K562 (cell line): ENCODE data around the gene PRKAR2B. TPM values are rescaled to one million over a fixed set of nuclear protein-coding genes. Genes with fewer than 3 reads are reported as not detected.

Experiments
- BHLHE40 ChIP-seq: IDR thresholded peaks from 2 replicates; pipeline ENCODE4 v1.6.1; 2011; ENCODE audit warnings: low read length, improper control_type of control experiment
- DPF2 ChIP-seq: fragments of 450-650 bp; IDR thresholded peaks from 2 replicates; pipeline ENCODE4 v1.6.1; 2016
- E4F1 ChIP-seq: fragments of 250-450 bp; sonication (Bioruptor Pico); IDR thresholded peaks from 2 replicates; pipeline ENCODE4 v1.5.0; 2021; ENCODE audit warnings: mild to moderate bottlenecking, borderline replicate concordance
- ETV6 ChIP-seq, 3 experiments: fragments of 150-350 bp in 1 of 3; sonication (generic) in 1 of 3; formaldehyde crosslinking in 1 of 3; IDR thresholded peaks; 2 replicates each; pipeline versions ENCODE4 v1.6.1 to v1.8.0; 2014 to 2022; ENCODE audit warnings: borderline replicate concordance in 2 of 3, low read depth in 2 of 3, antibody characterized with exemption in 1 of 3, low read length in 1 of 3, mild to moderate bottlenecking in 1 of 3, missing genetic modification reagents in 1 of 3
- MEF2D ChIP-seq: conservative IDR thresholded peaks from 2 replicates; pipeline ENCODE4 v1.6.1; 2016; ENCODE audit warnings: low read depth, missing genetic modification characterization, missing compliant biosample characterization
- NR4A1 ChIP-seq, 2 experiments: fragments of 250-450 bp in 1 of 2; fragments of 450-650 bp in 1 of 2; sonication (Bioruptor Pico) in 1 of 2; IDR thresholded peaks; 2 replicates each; pipeline versions ENCODE4 v1.4.0 to v1.6.1; 2016 to 2020; ENCODE audit warnings: mild to moderate bottlenecking in 2 of 2, missing compliant biosample characterization in 1 of 2, missing genetic modification characterization in 1 of 2, moderate library complexity in 1 of 2
- PHF21A ChIP-seq: fragments of 450-650 bp; IDR thresholded peaks from 2 replicates; pipeline ENCODE4 v1.6.1; 2017; ENCODE audit warnings: low read depth, borderline replicate concordance
- ZBTB33 ChIP-seq: sonication (generic); formaldehyde crosslinking; IDR thresholded peaks from 2 replicates; pipeline ENCODE4 v1.8.1; 2023; ENCODE audit warnings: mild to moderate bottlenecking, missing genetic modification reagents
- ZNF197 ChIP-seq: fragments of 200-800 bp; sonication (Bioruptor generic); IDR thresholded peaks from 2 replicates; pipeline ENCODE4 v1.6.1; 2016; ENCODE audit warnings: low read depth, missing genetic modification characterization, missing compliant biosample characterization
- ZNF3 ChIP-seq: fragments of 250-450 bp; sonication (Bioruptor Pico); IDR thresholded peaks from 2 replicates; pipeline ENCODE4 v1.5.0; 2021; ENCODE audit warnings: mild to moderate bottlenecking, moderate library complexity
- ZNF384 ChIP-seq: IDR thresholded peaks from 2 replicates; pipeline ENCODE4 v1.6.1; 2012; ENCODE audit warnings: low read depth, low read length, improper control_type of control experiment
- ZNF592 ChIP-seq: fragments of 450-650 bp; IDR thresholded peaks from 2 replicates; pipeline ENCODE4 v1.6.1; 2017; ENCODE audit warnings: antibody characterized with exemption, mild to moderate bottlenecking
- polyA plus RNA-seq, 8 experiments: library from polyadenylated mRNA; depleted of rRNA in 4 of 8; stranded (reverse) in 5 of 8; unstranded in 3 of 8; fragments of >200 nt; fragmentation: Nextera tagmentation in 2 of 8; fragmentation: Illumina TruSeq in 1 of 8; extraction: Ambion mirVana in 2 of 8; extraction: Trizol in 1 of 8; gene quantifications; 2 replicates each; pipeline versions ENCODE4 v1.2.1 to v1.2.3, GENCODE V29; 2011 to 2014; ENCODE audit warnings: inconsistent platforms in 1 of 8, missing spikeins in 1 of 8
- total RNA-seq, 7 experiments: library from RNA; depleted of rRNA in 6 of 7; stranded (reverse); fragments of >200 nt in 6 of 7; fragmentation: Illumina TruSeq in 2 of 7; extraction: Trizol in 2 of 7; gene quantifications; 2 replicates each; pipeline versions ENCODE4 v1.2.1 to v1.2.3, GENCODE V29; 2011 to 2021; ENCODE audit warnings: low replicate concordance in 1 of 7
- TF ChIP-seq, protein P1 (sequence below): fragments of 250-450 bp; sonication (Bioruptor Pico); IDR thresholded peaks from 2 replicates; pipeline ENCODE4 v1.8.0; 2021; ENCODE audit warnings: moderate library complexity, mild to moderate bottlenecking, inconsistent platforms

PRKAR2B gene
- total and polyA plus RNA-seq, 9 of the 15 experiments (the other 6 are each of a cell fraction or from before 2014, with no cell fraction given): 59.0 to 173 (median 129) TPM

- TF ChIP-seq ZNF592: peak; percentile 83; the same call in 1 of the 2 replicates
- TF ChIP-seq MEF2D: peak; percentile 90
- peak; percentile 49 to 80; a peak in 2 of 4 replicates for TF ChIP-seq ETV6 (IDR thresholded peaks at IDR 0.05; ENCODE audit: borderline replicate concordance in 1 of 2, low read depth in 2 of 2, low read length in 1 of 2)
- TF ChIP-seq ETV6 (CRISPR knock-in tag; IDR thresholded peaks at IDR 0.05; ENCODE audit: borderline replicate concordance): no peak
- TF ChIP-seq ZNF384: peak; percentile 85
- peak; percentile 60; the same call in 1 of the 2 replicates for TF ChIP-seq ZBTB33 (CRISPR knock-in tag)
- TF ChIP-seq E4F1 (CRISPR knock-in tag): no peak
- TF ChIP-seq ZNF3: peak; percentile 47; the same call in 1 of the 2 replicates
- TF ChIP-seq ZNF197 (CRISPR knock-in tag): peak; percentile 90; the same call in 1 of the 2 replicates
- TF ChIP-seq, protein P1, sequence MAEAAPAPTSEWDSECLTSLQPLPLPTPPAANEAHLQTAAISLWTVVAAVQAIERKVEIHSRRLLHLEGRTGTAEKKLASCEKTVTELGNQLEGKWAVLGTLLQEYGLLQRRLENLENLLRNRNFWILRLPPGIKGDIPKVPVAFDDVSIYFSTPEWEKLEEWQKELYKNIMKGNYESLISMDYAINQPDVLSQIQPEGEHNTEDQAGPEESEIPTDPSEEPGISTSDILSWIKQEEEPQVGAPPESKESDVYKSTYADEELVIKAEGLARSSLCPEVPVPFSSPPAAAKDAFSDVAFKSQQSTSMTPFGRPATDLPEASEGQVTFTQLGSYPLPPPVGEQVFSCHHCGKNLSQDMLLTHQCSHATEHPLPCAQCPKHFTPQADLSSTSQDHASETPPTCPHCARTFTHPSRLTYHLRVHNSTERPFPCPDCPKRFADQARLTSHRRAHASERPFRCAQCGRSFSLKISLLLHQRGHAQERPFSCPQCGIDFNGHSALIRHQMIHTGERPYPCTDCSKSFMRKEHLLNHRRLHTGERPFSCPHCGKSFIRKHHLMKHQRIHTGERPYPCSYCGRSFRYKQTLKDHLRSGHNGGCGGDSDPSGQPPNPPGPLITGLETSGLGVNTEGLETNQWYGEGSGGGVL (CRISPR knock-in tag): no peak
- peak; percentile 86 for TF ChIP-seq PHF21A
- TF ChIP-seq NR4A1 (CRISPR knock-in tag; IDR thresholded peaks at IDR 0.05): no peak
- TF ChIP-seq NR4A1 (tag; IDR thresholded peaks at IDR 0.05): peak; percentile 19
- peak; percentile 83 for TF ChIP-seq BHLHE40
- peak; percentile 100 for TF ChIP-seq DPF2
Observed at GRCh38 chr7:107007007-107007891, 37.3 kb upstream of the PRKAR2B start (continued).
